NB4 (cell line): ENCODE measurements around the gene ADAMTS6.

Source experiments
- MYC ChIP-seq: IDR thresholded peaks from 2 replicates; pipeline ENCODE4 v1.6.1; 2011; ENCODE audit warnings: low read depth, low read length
- POLR2A ChIP-seq: IDR thresholded peaks from 2 replicates; pipeline ENCODE4 v1.6.1; 2011; ENCODE audit warnings: mild to moderate bottlenecking; ENCODE audit not compliant: insufficient read length; ENCODE audit errors: extremely low read depth
- TF ChIP-seq, protein P1 (sequence below): IDR thresholded peaks from one replicate; pipeline ENCODE4 v1.5.1; 2012; ENCODE audit warnings: low read depth, low read length

DNA sequence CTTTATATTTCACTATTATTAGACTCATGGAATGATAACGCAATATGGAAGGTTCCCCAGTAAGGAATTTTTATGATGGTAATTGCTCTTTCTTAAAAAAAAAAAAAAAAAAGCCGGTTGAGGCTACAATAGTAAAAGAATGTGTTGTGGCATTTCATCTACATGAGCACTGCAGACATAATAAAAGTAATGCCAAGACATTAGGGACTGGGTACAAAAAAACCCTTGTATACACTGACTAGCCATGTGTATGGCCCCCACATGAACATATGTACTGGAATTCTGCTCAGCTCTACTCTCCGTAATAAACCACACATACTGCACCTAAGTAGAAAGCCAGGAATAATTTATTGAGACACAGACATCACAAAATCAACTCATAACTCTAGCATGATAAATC lies 218.4 kb downstream of the ADAMTS6 start:
- TF ChIP-seq POLR2A (no peak), MYC (no peak)
- TF ChIP-seq, protein P1, sequence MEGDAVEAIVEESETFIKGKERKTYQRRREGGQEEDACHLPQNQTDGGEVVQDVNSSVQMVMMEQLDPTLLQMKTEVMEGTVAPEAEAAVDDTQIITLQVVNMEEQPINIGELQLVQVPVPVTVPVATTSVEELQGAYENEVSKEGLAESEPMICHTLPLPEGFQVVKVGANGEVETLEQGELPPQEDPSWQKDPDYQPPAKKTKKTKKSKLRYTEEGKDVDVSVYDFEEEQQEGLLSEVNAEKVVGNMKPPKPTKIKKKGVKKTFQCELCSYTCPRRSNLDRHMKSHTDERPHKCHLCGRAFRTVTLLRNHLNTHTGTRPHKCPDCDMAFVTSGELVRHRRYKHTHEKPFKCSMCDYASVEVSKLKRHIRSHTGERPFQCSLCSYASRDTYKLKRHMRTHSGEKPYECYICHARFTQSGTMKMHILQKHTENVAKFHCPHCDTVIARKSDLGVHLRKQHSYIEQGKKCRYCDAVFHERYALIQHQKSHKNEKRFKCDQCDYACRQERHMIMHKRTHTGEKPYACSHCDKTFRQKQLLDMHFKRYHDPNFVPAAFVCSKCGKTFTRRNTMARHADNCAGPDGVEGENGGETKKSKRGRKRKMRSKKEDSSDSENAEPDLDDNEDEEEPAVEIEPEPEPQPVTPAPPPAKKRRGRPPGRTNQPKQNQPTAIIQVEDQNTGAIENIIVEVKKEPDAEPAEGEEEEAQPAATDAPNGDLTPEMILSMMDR = no peak
